ENCODE data around the gene PIP5K1B. TPM values are rescaled to one million over a fixed set of nuclear protein-coding genes. Genes with fewer than 3 reads are reported as not detected.

PIP5K1B gene
- total RNA-seq, 4 donors from 2014 or later, result 0.63 to 1.6 (median 0.98) TPM

- no peaks in the 10 kb centered on the region for H3K27me3 ChIP-seq
- 59 to 73% methylated on average over 2 of the region's 2 CpGs for WGBS, 2 donors
- no peak for TF ChIP-seq CTCF (IDR thresholded peaks at IDR 0.05)
- TF ChIP-seq POLR2A (IDR thresholded peaks at IDR 0.05), result no peak
- H3K4me1 ChIP-seq, result no peaks in the 10 kb centered on the region
- no peak overlapping the region for H3K27ac ChIP-seq
- intact Hi-C loops (cut with DNase I), result no loop called here
- no peak overlapping the region for H3K4me3 ChIP-seq (replicated peaks in 1 of 3)
- H3K36me3 ChIP-seq, result no peaks in the 10 kb centered on the region
- DNase-seq, result no peak
- H3K9me3 ChIP-seq, result no peaks in the 10 kb centered on the region
Observed at GRCh38 chr9:69004836-69005235, 299.8 kb downstream of the PIP5K1B start.

GRCh38 chr9:69009708-69010107 is 304.7 kb downstream of the PIP5K1B start:
- 74 to 82% methylated on average over 1 of the region's 1 CpG for WGBS, 2 donors
- no peak for DNase-seq
- Histone ChIP-seq H3K27ac (no peak overlapping the region), H3K4me3 (replicated peaks in 1 of 3) (no peak overlapping the region), H3K36me3 (no peaks in the 10 kb centered on the region), H3K9me3 (no peaks in the 10 kb centered on the region), H3K27me3 (no peaks in the 10 kb centered on the region), H3K4me1 (no peaks in the 10 kb centered on the region)
- TF ChIP-seq POLR2A (IDR thresholded peaks at IDR 0.05), result no peak
- TF ChIP-seq CTCF (IDR thresholded peaks at IDR 0.05), result no peak
- intact Hi-C loops (cut with DNase I), result no loop called here

- H3K4me3 ChIP-seq (replicated peaks in 1 of 3), result no peak overlapping the region
- H3K27ac ChIP-seq, result no peak overlapping the region
- H3K9me3 ChIP-seq, result no peaks in the 10 kb centered on the region
- DNase-seq, result no peak
- no peaks in the 10 kb centered on the region for H3K4me1 ChIP-seq
- WGBS, 2 donors, result 74 to 85% methylated on average over 11 to 16 of the region's 18 CpGs
- intact Hi-C loops (cut with DNase I), result no loop called here
- TF ChIP-seq POLR2A (IDR thresholded peaks at IDR 0.05) (no peak), CTCF (IDR thresholded peaks at IDR 0.05) (no peak)
- no peaks in the 10 kb centered on the region for H3K27me3 ChIP-seq
- H3K36me3 ChIP-seq, result no peaks in the 10 kb centered on the region
Observed at GRCh38 chr9:69012696-69013381, 307.8 kb downstream of the PIP5K1B start.

- Histone ChIP-seq H3K27me3 (no peaks in the 10 kb centered on the region), H3K4me3 (replicated peaks in 1 of 3) (no peak overlapping the region), H3K4me1 (no peaks in the 10 kb centered on the region), H3K36me3 (no peaks in the 10 kb centered on the region), H3K27ac (no peak overlapping the region), H3K9me3 (no peaks in the 10 kb centered on the region)
- DNase-seq, result no peak
- TF ChIP-seq POLR2A (IDR thresholded peaks at IDR 0.05), result no peak
- no peak for TF ChIP-seq CTCF (IDR thresholded peaks at IDR 0.05)
- WGBS, 2 donors, result 96 to 98% methylated on average over 24 to 26 of the region's 26 CpGs
- intact Hi-C loops (cut with DNase I), result no loop called here
Observed at GRCh38 chr9:69013382-69013727, 308.3 kb downstream of the PIP5K1B start.

GRCh38 chr9:69014013-69014412 is 309.0 kb downstream of the PIP5K1B start, which contains the start of gene PRKACG:
Gene PRKACG, minus strand, starts transcription at chr9:69014113. Its CDS starts 21 bp downstream, at chr9:69014092.
- WGBS, 2 donors, result 96 to 97% methylated on average over 16 to 29 of the region's 29 CpGs
- H3K9me3 ChIP-seq, result no peaks in the 10 kb centered on the region
- H3K27me3 ChIP-seq, result no peaks in the 10 kb centered on the region
- no peak within 1 kb of the TSS for H3K4me3 ChIP-seq (replicated peaks in 1 of 3)
- TF ChIP-seq CTCF (IDR thresholded peaks at IDR 0.05) (no peak), POLR2A (IDR thresholded peaks at IDR 0.05) (no peak)
- H3K4me1 ChIP-seq, result no peaks in the 10 kb centered on the region
- no peak within 1 kb of the TSS for H3K27ac ChIP-seq
- DNase-seq, result no peak
- intact Hi-C loops (cut with DNase I), result no loop called here
- no peaks in the 10 kb centered on the region for H3K36me3 ChIP-seq
